NCI-H524 (cell line): ENCODE measurements around the gene CHD1.

Source experiments
- DNase-seq, 2 experiments: peaks; one replicate each; lab custom pipeline; 2025; lab: John Stamatoyannopoulos, UW

Gene CHD1

DNA sequence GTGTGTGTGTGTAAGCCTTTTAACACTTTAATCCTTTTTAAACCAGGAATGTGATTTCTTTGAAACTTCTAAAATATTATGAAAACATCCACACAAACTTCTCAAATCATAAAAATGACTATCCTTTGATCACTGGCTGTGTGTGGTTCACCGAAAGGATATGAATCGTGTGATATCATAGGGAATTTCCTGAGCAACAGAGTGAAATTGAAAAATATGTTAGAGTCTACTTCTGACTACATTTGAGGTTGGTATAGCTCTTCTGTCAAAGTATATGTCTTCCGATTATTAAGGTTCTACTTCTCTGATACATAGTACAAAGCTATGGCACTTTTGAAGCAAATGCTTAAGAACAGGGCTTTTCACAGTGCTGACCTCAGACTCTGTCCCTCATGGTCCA is 115.1 kb downstream of the CHD1 start:
- DNase-seq, result no peak

DNA sequence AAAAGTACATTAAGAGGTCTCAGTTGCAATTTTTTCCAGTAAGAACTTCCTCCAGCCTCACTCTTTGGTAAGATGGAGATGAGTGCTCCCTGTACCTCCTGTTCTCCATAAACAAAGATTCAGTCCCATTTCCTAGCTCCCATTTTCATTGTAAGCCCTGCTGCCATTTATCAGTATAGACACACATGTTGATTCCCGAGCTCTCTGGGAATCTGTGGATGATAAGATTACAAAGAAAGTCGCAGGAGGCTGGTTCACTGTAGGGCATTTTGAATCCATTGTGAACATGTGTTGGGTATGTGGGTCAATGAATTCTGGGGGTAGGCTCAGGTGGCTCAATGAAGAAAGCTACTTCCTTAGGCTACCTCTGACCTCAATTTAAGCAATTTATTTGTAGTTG is 118.6 kb downstream of the CHD1 start:
- no peak for DNase-seq

- no peak for DNase-seq
These were observed 121.0 kb downstream of the CHD1 start for GRCh38 chr5:98807806-98808205.

GRCh38 chr5:98805070-98805469 is 123.7 kb downstream of the CHD1 start:
- DNase-seq, result no peak

- no peak for DNase-seq
These were observed 124.7 kb downstream of the CHD1 start for GRCh38 chr5:98804066-98804465.
